Activated naive CD4-positive, alpha-beta T cell treated with Interleukin-2 at 50 U/mL for 16 hours (primary cell): ENCODE measurements around the gene ATP1A4.

ENCODE experiments used
- DNase-seq: peaks from one replicate; pipeline ENCODE4 v3.0.0-alpha.2; 2020

Gene ATP1A4

GRCh38 chr1:160178731-160179130 lies 27.3 kb downstream of the ATP1A4 start:
- DNase-seq, result no peak

GRCh38 chr1:160179336-160179735 lies 27.9 kb downstream of the ATP1A4 start:
- DNase-seq, result no peak

GRCh38 chr1:160186246-160186645 lies 34.8 kb downstream of the ATP1A4 start:
- no peak for DNase-seq

- DNase-seq, result no peak
Measured at GRCh38 chr1:160186729-160187128, 35.3 kb downstream of the ATP1A4 start.

- DNase-seq, result no peak
Measured at GRCh38 chr1:160187407-160187806, 36.0 kb downstream of the ATP1A4 start.

GRCh38 chr1:160188341-160188740 lies 36.9 kb downstream of the ATP1A4 start:
- DNase-seq, result no peak

- DNase-seq, result no peak
Measured at GRCh38 chr1:160189649-160190625, 38.5 kb downstream of the ATP1A4 start, which contains the start of gene CASQ1. Gene CASQ1 (plus strand): TSS chr1:160190575. CDS start chr1:160190752, 177 bp downstream.

GRCh38 chr1:160191756-160192155 lies 40.4 kb downstream of the ATP1A4 start:
- DNase-seq, result no peak

- no peak for DNase-seq
Measured at GRCh38 chr1:160192234-160192633, 40.8 kb downstream of the ATP1A4 start.

- DNase-seq, result peak; percentile 82
Measured at GRCh38 chr1:160193091-160193819, 41.9 kb downstream of the ATP1A4 start.

- no peak for DNase-seq
Measured at GRCh38 chr1:160193832-160194736, 42.7 kb downstream of the ATP1A4 start.

GRCh38 chr1:160194737-160195059 lies 43.3 kb downstream of the ATP1A4 start:
- no peak for DNase-seq

GRCh38 chr1:160196143-160196542 lies 44.7 kb downstream of the ATP1A4 start:
- no peak for DNase-seq

- DNase-seq, result no peak
Measured at GRCh38 chr1:160197231-160197630, 45.8 kb downstream of the ATP1A4 start.

GRCh38 chr1:160200786-160201185 lies 49.4 kb downstream of the ATP1A4 start:
- no peak for DNase-seq

GRCh38 chr1:160204526-160205241 lies 53.3 kb downstream of the ATP1A4 start:
- no peak for DNase-seq

GRCh38 chr1:160205242-160206035 lies 54.0 kb downstream of the ATP1A4 start, which contains the start of gene PEA15:
Gene PEA15 (plus strand): TSS chr1:160205384. CDS start chr1:160211545, 6,161 bp downstream.
- peak; percentile 71 for DNase-seq

GRCh38 chr1:160206036-160206389 lies 54.6 kb downstream of the ATP1A4 start:
- DNase-seq, result peak; percentile 65

- no peak for DNase-seq
Measured at GRCh38 chr1:160206421-160207117, 55.2 kb downstream of the ATP1A4 start.

GRCh38 chr1:160207118-160207650 lies 55.8 kb downstream of the ATP1A4 start:
- no peak for DNase-seq
